Fibroblast of upper back skin (primary cell): ENCODE measurements around the gene MTFMT.

Experiments used
- DNase-seq: peaks from one replicate; pipeline ENCODE4 v3.0.0-alpha.2; 2013

MTFMT gene

GRCh38 chr15:65059931-65060596 is 30.6 kb upstream of the MTFMT start:
- no peak for DNase-seq

GRCh38 chr15:65059369-65059750 is 29.9 kb upstream of the MTFMT start:
- no peak for DNase-seq

GRCh38 chr15:65058394-65059368 is 29.2 kb upstream of the MTFMT start:
- DNase-seq = no peak

GRCh38 chr15:65057549-65057940 is 28.1 kb upstream of the MTFMT start:
- no peak for DNase-seq

GRCh38 chr15:65056868-65057548 is 27.6 kb upstream of the MTFMT start:
- DNase-seq = no peak

GRCh38 chr15:65056106-65056505 is 26.7 kb upstream of the MTFMT start:
- DNase-seq = no peak

GRCh38 chr15:65055201-65055870 is 25.9 kb upstream of the MTFMT start:
- DNase-seq = peak; percentile 34

- peak; percentile 59 for DNase-seq
These were observed 25.1 kb upstream of the MTFMT start for GRCh38 chr15:65054333-65055200.

GRCh38 chr15:65052956-65053355 is 23.5 kb upstream of the MTFMT start:
- no peak for DNase-seq

- no peak for DNase-seq
These were observed 21.8 kb upstream of the MTFMT start for GRCh38 chr15:65051266-65051665.

- DNase-seq = no peak
These were observed 20.8 kb upstream of the MTFMT start for GRCh38 chr15:65050270-65050669.

- peak; percentile 94 for DNase-seq
These were observed 20.0 kb upstream of the MTFMT start for GRCh38 chr15:65049418-65049840.

- DNase-seq = no peak
These were observed 18.8 kb upstream of the MTFMT start for GRCh38 chr15:65048241-65048640.

- no peak for DNase-seq
These were observed 15.5 kb upstream of the MTFMT start, which contains the start of gene SLC51B for GRCh38 chr15:65044724-65045481. Gene SLC51B, plus strand, starts transcription at chr15:65045387. Its CDS starts 4,618 bp downstream, at chr15:65050005.

GRCh38 chr15:65044218-65044617 is 14.8 kb upstream of the MTFMT start:
- DNase-seq = peak; percentile 22

- DNase-seq = no peak
These were observed 13.4 kb upstream of the MTFMT start for GRCh38 chr15:65042776-65043327.

- no peak for DNase-seq
These were observed 12.3 kb upstream of the MTFMT start for GRCh38 chr15:65041787-65042186.

- DNase-seq = no peak
These were observed 11.0 kb upstream of the MTFMT start for GRCh38 chr15:65040461-65040860.

GRCh38 chr15:65038836-65039235 is 9.4 kb upstream of the MTFMT start:
- no peak for DNase-seq

- DNase-seq = no peak
These were observed 9.0 kb upstream of the MTFMT start for GRCh38 chr15:65038428-65038827.

- no peak for DNase-seq
These were observed 7.9 kb upstream of the MTFMT start for GRCh38 chr15:65037309-65037708.
